GM12892 (cell line): ENCODE measurements around the gene TFDP1.
"Not testable (repeated sequence)": the region's sequence is repeated elsewhere in the genome, so short reads cannot be mapped to it uniquely, and the experiment has no call there.

Source experiments
- DNase-seq: peaks from one replicate; pipeline ENCODE4 v3.0.0; 2011; ENCODE audit not compliant: insufficient read length
- FAIRE-seq: peaks from 2 replicates; lab custom pipeline; 2011; peaks lifted over from hg19 to GRCh38; lab: Jason Lieb, UNC
- POLR2A ChIP-seq: IDR thresholded peaks from 2 replicates; pipeline ENCODE4 v1.6.1; 2011; ENCODE audit warnings: low read depth, low read length, control low read depth
- POLR2AphosphoS5 ChIP-seq: IDR thresholded peaks from 2 replicates; pipeline ENCODE4 v1.6.1; 2011; ENCODE audit warnings: low read depth, low read length, control low read depth
- TAF1 ChIP-seq: IDR thresholded peaks from 2 replicates; pipeline ENCODE4 v1.6.1; 2011; ENCODE audit warnings: low read depth, mild to moderate bottlenecking, control low read depth, low read length, borderline replicate concordance

TFDP1 gene

GRCh38 chr13:113579686-113580085, 4.9 kb upstream of the TFDP1 start:
- FAIRE-seq (no peak), DNase-seq (no peak)
- TF ChIP-seq TAF1 (no peak), POLR2AphosphoS5 (no peak), POLR2A (no peak)

GRCh38 chr13:113581871-113582270, 2.7 kb upstream of the TFDP1 start:
- DNase-seq (no peak), FAIRE-seq (no peak)
- TF ChIP-seq TAF1 (no peak), POLR2AphosphoS5 (no peak), POLR2A (no peak)

GRCh38 chr13:113582841-113583631, 1.5 kb upstream of the TFDP1 start:
- TF ChIP-seq POLR2AphosphoS5 (no peak), TAF1 (no peak), POLR2A (no peak)
- FAIRE-seq, result no peak
- DNase-seq, result no peak

- peak; percentile 63 for DNase-seq
- peak; percentile 55; the same call in 1 of the 2 replicates for TF ChIP-seq POLR2A
- 0 out of 2 replicates have a peak, but pooled peaks have one; percentile 22 for TF ChIP-seq POLR2AphosphoS5
- no peak for TF ChIP-seq TAF1
- FAIRE-seq, result peak; percentile 14
Observed at GRCh38 chr13:113584870-113585671, 518 bp downstream of the TFDP1 start.

- FAIRE-seq (no peak), DNase-seq (no peak)
- TF ChIP-seq POLR2AphosphoS5 (no peak), POLR2A (no peak), TAF1 (no peak)
Observed at GRCh38 chr13:113585896-113586295, 1.3 kb downstream of the TFDP1 start.

- TF ChIP-seq POLR2A (no peak), TAF1 (no peak), POLR2AphosphoS5 (no peak)
- DNase-seq, result no peak
- no peak for FAIRE-seq
Observed at GRCh38 chr13:113586661-113587479, 2.3 kb downstream of the TFDP1 start.

- FAIRE-seq, result peak; percentile 17
- TF ChIP-seq POLR2A, result peak; percentile 64; the same call in 1 of the 2 replicates
- no peak for TF ChIP-seq TAF1
- peak; percentile 79; the same call in 1 of the 2 replicates for TF ChIP-seq POLR2AphosphoS5
- DNase-seq, result no peak
Observed at GRCh38 chr13:113588394-113589111, 4.0 kb downstream of the TFDP1 start.

- no peak for FAIRE-seq
- TF ChIP-seq POLR2A (peak; percentile 25; the same call in 1 of the 2 replicates), TAF1 (no peak)
- no peak for DNase-seq
Observed at GRCh38 chr13:113589251-113589960, 4.9 kb downstream of the TFDP1 start.

GRCh38 chr13:113589961-113590339, 5.4 kb downstream of the TFDP1 start:
- DNase-seq, result no peak
- no peak for FAIRE-seq
- TF ChIP-seq POLR2A, result no peak
- no peak for TF ChIP-seq POLR2AphosphoS5
- TF ChIP-seq TAF1, result no peak

GRCh38 chr13:113591750-113592149, 7.2 kb downstream of the TFDP1 start:
- TF ChIP-seq POLR2AphosphoS5 (no peak), TAF1 (no peak), POLR2A (no peak)
- no peak for FAIRE-seq

GRCh38 chr13:113592571-113592970, 8.0 kb downstream of the TFDP1 start:
- TF ChIP-seq POLR2A (no peak), POLR2AphosphoS5 (no peak), TAF1 (no peak)
- no peak for FAIRE-seq
- no peak for DNase-seq

More at GRCh38 chr13:113591750-113592149, 7.2 kb downstream of the TFDP1 start:
- no peak for DNase-seq

GRCh38 chr13:113594066-113594821, 9.7 kb downstream of the TFDP1 start:
- FAIRE-seq, DNase-seq: not testable (repeated sequence)
